Limb (tissue), 2 donors: Measurements from ENCODE around the gene SMG1.
"Not testable (repeated sequence)": the region's sequence is repeated elsewhere in the genome, so short reads cannot be mapped to it uniquely, and the experiment has no call there.

ENCODE experiments used
- DNase-seq, 2 donors: peaks; one replicate each; pipeline ENCODE4 v3.0.0-alpha.2; 2016; ENCODE audit errors: extremely low spot score in 2 of 2

Gene SMG1

DNA sequence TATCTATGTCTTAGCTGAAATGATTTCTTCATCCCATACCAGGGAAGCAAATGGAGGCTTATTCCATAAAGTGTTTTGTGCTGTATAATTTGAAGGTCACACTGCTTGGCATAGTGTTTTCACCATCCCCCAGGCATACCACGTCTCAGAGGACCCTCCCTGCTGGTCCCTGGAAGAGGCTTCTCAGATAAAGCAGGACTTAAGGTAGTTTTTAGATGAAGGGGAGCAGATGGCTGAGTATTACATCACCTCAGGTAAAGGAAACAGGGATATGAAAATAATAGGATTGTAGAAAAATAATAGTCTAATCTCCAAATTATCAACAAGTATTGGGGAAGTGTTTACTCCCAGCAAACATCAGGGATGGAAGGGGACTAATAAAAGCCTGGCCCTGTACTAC, 7.3 kb upstream of the SMG1 start:
- no peak for DNase-seq

DNA sequence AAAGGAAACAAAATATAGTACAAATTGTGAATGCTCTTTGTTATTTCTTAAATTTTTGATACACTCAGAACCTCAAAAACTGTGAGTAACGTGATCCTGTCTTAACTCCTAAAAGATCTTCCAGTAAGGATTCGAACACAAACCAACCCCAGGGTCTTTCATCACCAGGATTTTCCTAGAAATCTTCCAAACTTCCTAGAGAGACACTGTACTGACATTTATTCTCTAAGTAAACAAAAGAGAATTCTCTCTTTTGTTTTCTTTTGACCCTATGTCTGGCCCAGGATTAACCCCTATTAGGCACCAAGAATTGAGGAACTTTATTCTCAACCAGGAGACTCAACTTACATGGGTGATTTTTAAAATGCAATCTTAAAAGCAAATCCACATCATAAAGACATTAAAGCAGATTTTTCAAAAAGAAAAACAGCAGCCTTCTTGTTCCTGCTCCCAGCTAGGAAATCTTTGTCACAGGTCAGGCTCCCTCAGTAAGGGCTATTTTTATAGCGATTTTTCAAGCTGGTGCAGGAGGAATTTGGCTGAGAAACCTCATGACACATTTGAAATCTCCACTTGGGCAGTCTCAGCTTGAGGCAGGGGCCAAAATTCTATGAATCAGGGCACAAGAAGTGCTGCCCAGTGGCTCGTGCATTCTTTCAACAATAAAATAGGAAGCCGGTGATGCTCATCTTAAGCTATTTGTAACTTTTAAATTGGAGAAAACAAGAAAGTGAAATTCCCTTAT, 6.2 kb upstream of the SMG1 start:
- no peak for DNase-seq

DNA sequence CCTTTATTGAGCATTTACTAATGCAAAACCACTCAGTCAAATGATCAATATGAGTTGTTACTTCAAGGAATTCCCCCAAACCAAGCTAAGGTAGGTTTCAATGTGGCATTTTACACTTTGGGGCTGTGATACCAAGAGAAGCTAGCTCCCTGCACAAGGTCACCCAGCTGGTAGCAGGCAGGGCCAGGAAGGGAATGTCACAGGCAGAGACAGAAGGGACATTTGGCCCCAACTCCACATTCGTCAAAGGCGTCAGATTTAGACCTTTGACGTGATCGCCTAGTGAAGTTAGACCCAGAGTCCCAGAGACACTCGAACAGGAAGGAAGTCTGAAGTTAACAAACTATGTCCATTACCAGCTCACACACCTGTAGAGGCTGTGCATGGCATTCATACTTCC, 5.5 kb upstream of the SMG1 start:
- DNase-seq: no peak

DNA sequence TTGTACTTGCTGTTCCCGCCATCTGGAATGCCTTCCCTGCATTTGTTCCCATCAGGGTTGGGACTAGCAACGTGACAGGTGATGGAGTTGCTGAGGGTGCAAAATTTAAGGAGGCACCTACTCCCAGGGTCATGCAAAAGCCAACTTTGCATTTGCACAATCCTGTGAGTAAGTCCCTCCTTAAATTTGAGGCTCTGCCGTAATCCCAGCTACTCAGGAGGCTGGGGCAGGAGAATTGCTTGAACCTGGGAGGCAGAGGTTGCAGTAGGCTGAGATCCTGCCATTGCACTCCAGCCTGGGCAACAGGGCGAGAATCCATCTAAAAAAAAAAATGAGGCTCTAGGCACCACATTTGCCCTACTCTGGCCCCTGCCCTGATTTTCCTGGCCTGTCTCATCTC, 3.9 kb upstream of the SMG1 start:
- not testable (repeated sequence) for DNase-seq

DNA sequence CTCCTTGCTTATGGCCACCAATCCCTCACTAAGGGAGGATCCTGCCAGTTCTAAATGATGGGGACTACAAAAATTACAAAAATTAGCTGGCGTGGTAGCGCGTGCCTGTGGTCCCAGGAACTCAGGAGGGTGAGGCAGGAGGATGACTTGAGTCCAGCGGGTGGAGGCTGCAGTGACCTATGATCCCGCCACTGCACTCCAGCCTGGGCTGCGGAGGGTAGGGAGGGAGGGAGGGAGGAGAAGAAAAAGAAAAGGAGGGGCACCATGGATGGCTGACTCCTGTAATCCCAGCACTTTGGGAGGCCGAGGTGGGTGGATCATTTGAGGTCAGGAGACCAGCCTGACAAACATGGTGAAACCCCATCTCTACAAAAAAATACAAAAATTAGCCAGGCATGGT, 1.9 kb upstream of the SMG1 start:
- DNase-seq: not testable (repeated sequence)

DNA sequence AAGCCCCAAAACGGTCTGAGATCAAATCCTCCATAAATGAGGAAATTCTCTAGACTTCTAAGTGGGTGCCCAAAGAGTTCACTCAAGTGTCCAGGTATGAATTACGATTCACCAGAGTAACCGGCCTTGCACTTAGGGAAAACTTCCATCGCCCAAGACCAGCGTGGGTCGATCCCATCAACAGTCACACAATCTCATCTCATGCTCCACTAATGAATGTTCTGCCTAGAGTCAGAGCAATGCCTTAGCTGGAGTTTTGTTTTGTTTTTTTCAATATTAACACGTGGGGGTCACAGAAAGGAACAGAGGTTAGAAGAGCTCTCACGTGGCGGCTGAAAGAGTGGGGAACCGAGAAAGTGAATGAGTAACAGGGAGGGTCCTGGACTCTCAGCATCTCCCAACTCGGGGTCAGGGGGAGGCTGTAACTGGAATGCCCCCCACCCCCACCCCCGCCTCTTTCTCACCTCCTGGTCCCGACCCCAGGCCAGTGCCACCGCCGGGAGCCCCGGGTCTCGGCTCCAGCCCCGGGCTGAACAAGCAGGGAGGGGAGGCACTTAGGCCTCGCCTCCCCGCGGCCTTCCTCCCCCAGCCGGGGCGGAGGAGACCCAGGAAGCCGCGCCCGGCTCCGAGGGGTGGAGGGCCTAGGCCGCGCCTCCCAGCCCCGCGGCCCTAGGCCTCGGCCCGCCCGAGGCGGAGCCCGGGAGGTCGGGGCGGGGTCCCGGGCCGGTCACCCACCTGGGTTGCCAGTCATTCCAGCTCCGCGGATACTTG, 808 bp downstream of the SMG1 start:
- DNase-seq: peak in 1 of 2 donors; percentile 60

DNA sequence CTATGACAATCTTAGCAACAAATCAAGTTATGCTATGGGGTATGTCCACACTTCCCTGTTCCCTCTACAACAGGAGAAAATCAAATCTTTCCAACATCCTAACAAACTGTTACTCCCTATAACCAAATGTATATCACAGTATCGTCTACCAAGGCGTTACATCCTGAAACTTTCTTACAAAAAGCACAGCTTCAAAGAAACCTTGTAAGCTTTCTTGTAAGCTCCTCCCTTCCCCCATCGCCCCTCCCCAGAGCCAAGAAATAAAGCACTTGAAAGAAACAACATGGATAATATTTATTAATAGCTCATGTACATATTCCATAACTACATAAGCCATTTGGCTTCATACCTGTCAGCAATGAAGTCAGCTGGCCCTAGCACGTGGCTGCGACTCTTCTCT, 2.3 kb downstream of the SMG1 start:
- not testable (repeated sequence) for DNase-seq

DNA sequence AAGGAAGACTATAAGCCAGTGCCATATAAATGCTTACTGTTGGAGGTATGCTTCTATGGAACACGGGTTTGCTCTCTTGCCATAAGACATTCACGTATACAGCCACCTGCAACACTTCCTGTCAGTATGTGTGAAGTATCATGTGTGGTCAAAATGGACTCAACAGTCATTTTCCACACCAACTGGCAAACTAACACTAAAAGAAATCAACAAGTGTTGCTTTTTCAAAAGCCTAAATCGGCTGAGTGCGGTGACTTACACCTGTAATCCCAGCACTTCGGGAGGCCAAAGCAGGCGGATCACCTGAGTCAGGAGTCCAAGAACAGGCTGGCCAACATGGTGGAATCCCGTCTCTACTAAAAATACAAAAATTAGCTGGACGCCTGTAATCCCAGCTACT, 3.1 kb downstream of the SMG1 start:
- DNase-seq: not testable (repeated sequence)

DNA sequence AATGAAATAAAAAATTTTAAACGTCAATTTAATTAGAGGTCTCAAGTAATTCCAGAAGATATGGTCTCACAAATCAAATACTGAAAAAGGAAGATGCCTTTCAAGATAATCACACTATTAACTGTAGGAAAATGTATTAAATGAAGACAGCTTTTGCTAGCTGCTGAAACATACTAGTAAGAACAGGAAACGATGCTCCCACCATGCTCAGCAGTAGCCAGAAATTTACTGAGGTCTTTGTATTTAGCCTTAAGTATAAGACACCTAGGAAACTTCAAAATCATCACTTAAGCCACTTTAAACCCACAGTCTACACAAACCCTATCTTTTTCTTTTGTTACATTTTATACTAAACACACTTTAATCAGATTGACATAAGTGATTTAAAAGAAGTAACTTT, 16.6 kb downstream of the SMG1 start:
- not testable (repeated sequence) for DNase-seq

DNA sequence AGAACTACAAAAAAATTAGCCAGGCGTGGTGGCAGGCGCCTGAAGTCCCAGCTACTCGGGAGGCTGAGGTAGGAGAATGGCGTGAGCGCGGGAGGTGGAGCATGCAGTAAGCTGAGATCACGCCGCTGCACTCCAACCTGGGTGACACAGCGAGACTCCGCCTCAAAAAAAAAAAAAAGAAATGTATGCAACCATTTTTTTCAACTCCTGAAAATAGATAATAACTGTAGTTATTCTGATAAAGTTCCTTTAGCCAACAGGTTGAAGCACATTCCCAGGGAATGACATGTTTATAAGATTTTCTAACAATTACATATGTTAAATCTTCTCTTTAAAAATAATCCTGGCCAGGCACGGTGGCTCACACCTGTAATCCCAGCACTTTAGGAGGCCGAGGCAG, 17.5 kb downstream of the SMG1 start:
- not testable (repeated sequence) for DNase-seq

DNA sequence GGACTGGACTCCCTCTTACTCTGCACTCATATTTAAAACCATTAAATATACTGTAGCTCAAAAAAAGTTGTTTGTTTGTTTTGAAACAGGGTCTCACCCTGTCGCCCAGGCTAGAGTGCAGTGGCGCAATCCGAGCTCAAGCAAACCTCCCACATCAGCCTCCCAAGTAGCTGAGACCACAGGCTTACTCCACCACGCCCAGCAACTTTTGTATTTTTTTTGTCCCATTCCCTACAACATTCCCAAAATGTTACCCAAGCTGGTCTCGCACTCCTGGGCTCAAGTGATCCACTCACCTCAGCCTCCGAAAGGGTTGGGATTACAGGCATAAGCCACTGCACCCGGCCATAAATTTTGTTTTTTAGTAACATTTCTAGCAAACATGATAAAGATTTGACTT, 23.4 kb downstream of the SMG1 start:
- DNase-seq: not testable (repeated sequence)

DNA sequence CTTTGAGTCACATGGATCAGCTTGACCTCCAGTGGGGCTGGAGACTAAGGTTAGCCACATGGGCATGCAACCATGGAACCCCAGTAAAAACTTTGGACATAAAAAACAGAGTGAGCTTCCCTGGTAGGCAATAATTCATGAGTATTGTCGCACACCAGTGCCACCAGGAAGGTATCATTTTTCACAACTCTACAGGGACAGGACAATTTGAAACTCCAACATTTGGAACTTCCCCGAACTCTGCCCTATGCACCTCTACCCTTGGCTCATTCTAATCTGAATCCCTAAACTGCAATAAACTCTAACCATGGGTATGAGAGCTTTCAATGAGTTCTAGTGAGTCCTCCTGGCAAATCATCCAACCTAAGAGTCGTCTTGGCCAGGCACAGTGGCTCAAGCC, 24.2 kb downstream of the SMG1 start:
- not testable (repeated sequence) for DNase-seq

DNA sequence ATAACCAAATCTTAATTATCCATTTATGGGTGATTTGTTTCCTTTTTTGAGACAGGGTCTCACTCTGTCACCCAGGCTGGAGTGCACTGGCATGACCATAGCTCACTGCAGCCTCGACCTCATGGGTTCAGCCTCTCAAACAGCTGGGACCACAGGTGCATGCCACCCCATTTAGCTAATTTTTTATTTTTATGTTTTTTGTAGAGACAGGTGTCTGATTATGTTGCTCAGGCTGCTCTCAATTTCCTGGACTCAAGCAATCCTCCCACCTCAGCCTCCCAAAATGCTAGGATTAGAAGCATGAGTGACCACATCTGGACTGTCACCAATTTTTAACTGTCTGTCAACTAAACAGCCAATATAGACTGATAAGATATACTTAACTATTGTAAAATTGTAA, 25.0 kb downstream of the SMG1 start:
- DNase-seq: not testable (repeated sequence)

DNA sequence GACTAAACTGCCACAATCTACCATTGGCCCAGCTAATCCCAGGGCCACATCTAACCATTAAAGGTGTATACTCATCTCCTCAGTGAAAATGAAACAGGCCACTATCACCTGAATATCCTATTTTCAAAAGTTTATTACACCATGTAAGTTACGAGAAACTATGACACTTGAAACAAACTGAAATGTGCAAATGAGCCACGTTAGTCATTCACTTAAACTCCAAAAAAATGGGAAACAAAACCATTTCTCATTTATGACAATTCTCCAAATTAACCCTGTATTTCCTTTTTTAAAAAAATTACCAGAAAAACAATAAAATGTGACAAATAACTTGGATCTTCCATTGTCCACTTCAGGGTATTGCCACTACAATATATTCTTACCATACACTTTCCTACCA, 41.8 kb downstream of the SMG1 start:
- not testable (repeated sequence) for DNase-seq

DNA sequence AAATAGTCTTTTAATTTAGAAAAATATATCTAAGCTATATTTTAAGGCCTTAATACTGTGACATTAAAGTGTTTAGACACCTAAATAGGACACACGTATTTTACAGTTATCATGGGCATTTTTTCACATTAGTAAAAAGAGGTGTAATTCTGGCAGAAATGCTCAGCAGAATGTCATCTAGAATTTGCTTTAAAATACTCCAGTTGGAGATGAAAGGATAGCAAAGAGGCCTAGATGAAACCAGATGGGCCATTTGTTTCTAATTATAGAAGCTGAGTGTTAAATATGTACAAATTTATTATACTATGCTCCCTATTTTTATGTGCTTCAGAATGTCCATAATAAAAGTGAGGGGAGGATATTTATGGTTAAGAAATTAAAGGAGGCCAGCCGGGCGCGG, 48.5 kb downstream of the SMG1 start:
- not testable (repeated sequence) for DNase-seq

DNA sequence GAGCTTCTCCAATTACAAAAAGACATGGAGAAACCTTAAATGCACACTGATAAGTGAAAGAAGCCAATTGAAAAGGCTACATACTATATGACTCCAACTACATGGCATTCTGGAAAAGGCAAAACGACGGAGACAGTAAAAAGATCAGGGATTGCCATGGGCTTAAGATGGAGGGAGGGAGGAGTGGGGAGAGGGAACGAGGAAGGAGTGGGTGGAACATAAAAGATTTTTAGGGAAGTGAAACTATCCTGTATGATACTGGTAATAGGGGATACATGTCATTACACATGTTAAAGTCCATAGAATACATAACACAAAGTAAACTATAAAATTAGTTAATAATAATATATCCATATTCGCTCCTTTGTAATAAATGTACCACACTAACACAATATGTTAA, 48.9 kb downstream of the SMG1 start:
- DNase-seq: not testable (repeated sequence)

DNA sequence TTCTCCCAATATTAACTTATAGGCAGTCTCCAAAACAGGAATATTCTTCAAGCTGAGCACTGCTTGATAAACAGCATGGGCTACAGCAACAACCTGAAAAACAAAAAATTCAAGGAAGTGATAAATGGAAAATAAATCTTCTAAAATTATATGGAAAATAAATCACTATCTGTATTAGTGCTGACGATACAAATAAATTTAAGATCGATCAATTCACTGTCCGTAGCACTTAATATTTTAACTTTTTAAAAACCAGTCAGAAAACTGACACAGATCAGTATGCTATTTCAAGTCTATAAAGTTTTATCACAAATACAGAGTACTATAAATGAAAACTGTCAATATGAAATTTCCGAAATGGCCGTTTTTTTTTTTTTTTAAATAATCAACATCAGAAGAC, 49.9 kb downstream of the SMG1 start:
- DNase-seq: not testable (repeated sequence)

DNA sequence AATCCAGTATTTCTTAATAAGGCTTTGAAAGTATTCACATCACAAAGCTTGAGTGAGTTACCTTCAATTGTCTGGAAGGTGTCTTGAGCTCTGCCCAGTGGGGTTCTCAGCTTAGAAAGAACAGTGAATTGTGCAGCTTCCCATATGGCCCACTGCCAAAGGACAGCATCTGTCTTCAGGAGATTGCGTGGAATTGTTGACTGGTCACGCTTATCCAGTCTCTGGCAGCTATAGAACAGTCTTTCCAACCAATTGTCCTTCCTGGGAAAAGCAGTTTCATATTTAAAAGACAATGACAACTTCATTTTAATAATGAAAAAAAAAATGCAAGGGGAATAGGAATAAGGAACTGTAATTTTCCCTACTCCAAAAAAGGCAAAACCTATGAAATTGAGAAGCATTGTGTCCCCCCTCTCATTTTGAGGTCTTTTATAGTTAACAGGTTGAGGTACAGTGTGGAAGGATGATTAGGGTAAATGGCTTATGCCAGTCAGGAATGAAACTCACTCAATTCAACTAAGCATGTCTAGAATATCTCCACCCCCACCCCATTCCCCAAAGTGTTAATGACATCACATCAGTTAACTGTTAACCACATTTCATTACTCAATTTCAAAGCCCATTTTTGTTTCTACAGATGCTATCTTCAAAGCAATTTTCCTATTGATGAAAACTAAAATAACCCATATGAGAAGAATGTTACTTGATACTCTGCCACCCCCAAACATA, 57.0 kb downstream of the SMG1 start:
- DNase-seq: not testable (repeated sequence)

DNA sequence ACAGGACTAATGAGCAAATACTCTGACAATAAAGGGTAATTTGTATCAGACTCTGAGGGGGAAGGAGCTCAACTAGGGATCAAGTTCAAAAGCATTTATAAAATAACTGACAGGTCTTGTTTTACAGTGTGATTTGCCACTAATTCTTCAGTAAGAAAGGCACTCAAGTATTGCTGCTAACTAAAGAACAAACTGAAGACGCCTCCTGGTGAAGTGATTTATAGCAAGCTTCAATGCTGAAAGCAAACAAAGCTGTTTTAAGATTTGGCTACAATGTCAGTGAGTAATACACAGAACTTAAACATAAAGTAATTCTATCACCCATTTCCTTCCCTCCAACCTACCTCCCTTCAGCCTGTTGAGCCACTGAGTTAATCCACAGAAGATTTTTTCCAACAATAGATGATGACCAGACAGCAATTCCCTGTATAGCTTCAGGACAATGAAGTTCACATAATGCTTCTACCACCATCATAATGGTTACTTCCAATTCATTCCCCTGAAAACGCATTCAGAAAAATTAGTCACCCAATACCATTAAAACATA, 59.9 kb downstream of the SMG1 start:
- DNase-seq: not testable (repeated sequence)

DNA sequence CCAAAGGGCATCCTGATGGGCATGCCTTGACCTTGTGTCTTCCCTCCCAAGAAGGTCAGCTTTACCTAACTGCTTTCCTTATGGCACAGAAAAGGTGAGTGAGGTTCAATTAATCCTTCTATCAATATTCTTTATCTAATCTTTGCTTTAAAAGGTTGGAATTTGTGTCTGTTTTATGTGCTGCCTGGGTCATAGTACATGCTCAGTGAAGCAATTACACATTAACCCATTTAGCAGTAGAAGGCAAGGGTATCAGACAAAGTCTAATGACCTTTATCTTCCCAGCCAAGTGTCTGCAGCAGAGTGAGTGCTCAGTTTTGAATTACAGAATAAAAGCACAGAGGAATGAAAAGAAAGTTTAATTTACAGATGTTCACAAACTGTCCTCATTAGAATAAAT, 63.3 kb downstream of the SMG1 start:
- DNase-seq: not testable (repeated sequence)

DNA sequence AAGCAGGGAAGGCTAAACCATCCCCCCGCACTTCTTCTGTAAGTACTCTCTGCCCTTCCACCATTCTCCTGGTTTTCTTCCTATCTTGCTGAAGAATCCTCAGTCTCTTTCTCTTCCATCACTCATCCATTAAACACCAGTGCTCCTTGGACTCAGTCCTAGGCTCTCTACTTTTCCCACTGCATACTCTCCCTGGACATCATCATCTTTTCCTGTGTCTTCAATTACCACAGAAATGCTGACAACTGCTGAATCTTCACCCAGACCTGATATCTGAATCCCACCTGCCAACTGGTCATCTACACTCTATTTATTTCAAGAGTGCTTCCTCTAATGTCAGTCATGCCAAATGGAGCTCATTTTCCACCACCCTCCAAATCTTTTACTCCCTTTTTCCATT, 71.0 kb downstream of the SMG1 start:
- DNase-seq: no peak

DNA sequence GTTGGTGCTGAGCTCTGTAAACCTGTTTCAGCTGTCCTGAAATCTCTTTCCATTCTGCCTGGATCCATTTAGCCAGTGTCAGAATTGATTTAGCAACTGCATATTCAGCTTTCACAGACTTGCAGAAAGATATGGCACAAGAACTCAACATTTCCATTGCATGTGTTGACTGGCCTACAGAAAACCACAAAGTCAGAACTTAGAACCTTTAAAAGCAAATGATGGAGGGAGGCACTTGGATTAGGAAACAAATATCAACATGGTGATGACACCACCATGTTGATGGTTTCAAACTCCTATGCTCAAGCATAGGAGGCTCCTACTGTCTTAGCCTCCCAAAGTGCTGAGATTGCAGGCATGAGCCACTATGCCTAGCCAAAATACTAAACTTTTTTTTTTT, 72.5 kb downstream of the SMG1 start:
- no peak for DNase-seq
